Spleen (tissue), 7 donors: ENCODE results near the gene EIF2AK3.

Experiments used
- CTCF ChIP-seq, 11 experiments: fragments of 200-600 bp in 7 of 11; fragments of 450-650 bp in 4 of 11; sonication (generic) in 4 of 11; IDR thresholded peaks in 8 of 11; conservative IDR thresholded peaks in 3 of 11; 1 replicate in 7 of 11; 2 replicates in 4 of 11; pipeline versions ENCODE4 v1.4.0 to v1.8.0; 2016 to 2021; ENCODE audit warnings: antibody characterized with exemption in 11 of 11, inconsistent platforms in 4 of 11, mild to moderate bottlenecking in 1 of 11
- POLR2A ChIP-seq, 3 donors: fragments of 450-650 bp; IDR thresholded peaks; one replicate each; pipeline ENCODE4 v1.5.1; 2017; ENCODE audit warnings: antibody characterized with exemption in 3 of 3, mild to moderate bottlenecking in 1 of 3
- POLR2AphosphoS5 ChIP-seq, 3 donors: sonication (generic); formaldehyde crosslinking; IDR thresholded peaks; one replicate each; pipeline ENCODE4 v1.5.1; 2017; ENCODE audit warnings: antibody characterized with exemption in 3 of 3
- donor health status: DM: no; HTN: no; CAD: no; lungs with moderate emphysema.
- donor health status: DM: no; HTN: no; CAD: no.
- donor health status: DM: no; HTN: no; CAD: no.

GRCh38 chr2:88561646-88562388 is 65.4 kb downstream of the EIF2AK3 start:
- TF ChIP-seq CTCF (IDR thresholded peaks at IDR 0.05 in 8 of 11, conservative IDR thresholded peaks at IDR 0.05 in 3 of 11) (no peak), POLR2A (IDR thresholded peaks at IDR 0.05) (no peak), POLR2AphosphoS5 (IDR thresholded peaks at IDR 0.05) (no peak)
